Measurements from ENCODE around the gene LPP.

DNA sequence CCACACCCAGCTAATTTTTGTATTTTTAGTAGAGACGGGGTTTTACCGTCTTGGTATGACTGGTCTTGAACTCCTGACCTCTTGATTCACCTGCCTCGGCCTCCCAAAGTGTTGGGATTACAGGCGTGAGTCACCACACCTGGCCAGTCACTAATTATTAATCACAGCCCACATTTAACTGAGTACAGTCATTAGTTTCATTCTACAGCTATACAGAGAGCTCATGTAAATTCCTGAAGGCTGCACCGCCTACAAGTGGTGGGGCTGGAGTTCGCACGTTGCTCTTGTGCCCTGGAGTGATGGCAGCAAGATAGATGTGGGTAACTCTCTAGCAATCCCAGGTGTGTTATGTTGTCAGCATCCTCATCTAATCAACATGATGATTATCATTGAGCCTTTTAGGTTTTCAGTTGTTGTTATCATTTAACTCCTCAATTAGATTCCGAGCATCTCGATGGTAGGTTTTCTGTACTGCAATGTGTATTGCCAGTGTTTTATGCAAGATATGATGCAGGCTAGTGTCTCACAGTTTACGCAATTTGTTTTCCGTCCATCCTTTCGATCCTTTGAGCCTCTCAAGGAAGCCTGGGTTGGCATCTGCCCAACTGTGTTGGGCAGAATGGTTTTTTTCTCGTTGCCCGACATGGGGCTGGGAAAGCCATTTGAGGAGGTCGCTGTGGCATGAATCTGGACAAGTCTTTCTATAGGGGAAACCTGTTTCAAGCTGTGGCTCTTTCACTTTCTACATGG, 216.3 kb downstream of the LPP start:
- TF ChIP-seq, protein P1, sequence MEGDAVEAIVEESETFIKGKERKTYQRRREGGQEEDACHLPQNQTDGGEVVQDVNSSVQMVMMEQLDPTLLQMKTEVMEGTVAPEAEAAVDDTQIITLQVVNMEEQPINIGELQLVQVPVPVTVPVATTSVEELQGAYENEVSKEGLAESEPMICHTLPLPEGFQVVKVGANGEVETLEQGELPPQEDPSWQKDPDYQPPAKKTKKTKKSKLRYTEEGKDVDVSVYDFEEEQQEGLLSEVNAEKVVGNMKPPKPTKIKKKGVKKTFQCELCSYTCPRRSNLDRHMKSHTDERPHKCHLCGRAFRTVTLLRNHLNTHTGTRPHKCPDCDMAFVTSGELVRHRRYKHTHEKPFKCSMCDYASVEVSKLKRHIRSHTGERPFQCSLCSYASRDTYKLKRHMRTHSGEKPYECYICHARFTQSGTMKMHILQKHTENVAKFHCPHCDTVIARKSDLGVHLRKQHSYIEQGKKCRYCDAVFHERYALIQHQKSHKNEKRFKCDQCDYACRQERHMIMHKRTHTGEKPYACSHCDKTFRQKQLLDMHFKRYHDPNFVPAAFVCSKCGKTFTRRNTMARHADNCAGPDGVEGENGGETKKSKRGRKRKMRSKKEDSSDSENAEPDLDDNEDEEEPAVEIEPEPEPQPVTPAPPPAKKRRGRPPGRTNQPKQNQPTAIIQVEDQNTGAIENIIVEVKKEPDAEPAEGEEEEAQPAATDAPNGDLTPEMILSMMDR (IDR thresholded peaks at IDR 0.05), result no peak
- no peak for TF ChIP-seq EZH2 (IDR thresholded peaks at IDR 0.05; ENCODE audit: borderline replicate concordance, insufficient read depth, low read depth, low read length, poor library complexity, severe bottlenecking)
